NCI-H226 (cell line): ENCODE measurements around the gene FSTL4.

ENCODE experiments used
- DNase-seq: peaks from one replicate; pipeline ENCODE4 v3.0.0-alpha.2; 2015

Gene FSTL4

GRCh38 chr5:133314086-133314485 lies 298.3 kb downstream of the FSTL4 start:
- DNase-seq = no peak

GRCh38 chr5:133311176-133311575 lies 301.2 kb downstream of the FSTL4 start:
- no peak for DNase-seq

- DNase-seq = no peak
Measured at GRCh38 chr5:133309984-133310621, 302.2 kb downstream of the FSTL4 start.

- no peak for DNase-seq
Measured at GRCh38 chr5:133309166-133309795, 303.1 kb downstream of the FSTL4 start.

GRCh38 chr5:133307275-133307674 lies 305.1 kb downstream of the FSTL4 start:
- DNase-seq = no peak

GRCh38 chr5:133304707-133305216 lies 307.6 kb downstream of the FSTL4 start:
- no peak for DNase-seq

GRCh38 chr5:133304178-133304577 lies 308.2 kb downstream of the FSTL4 start:
- DNase-seq = no peak

- DNase-seq = no peak
Measured at GRCh38 chr5:133303298-133303697, 309.0 kb downstream of the FSTL4 start.

- DNase-seq = no peak
Measured at GRCh38 chr5:133299728-133300127, 312.6 kb downstream of the FSTL4 start.

- no peak for DNase-seq
Measured at GRCh38 chr5:133299021-133299420, 313.3 kb downstream of the FSTL4 start.

- no peak for DNase-seq
Measured at GRCh38 chr5:133298447-133298846, 313.9 kb downstream of the FSTL4 start.

GRCh38 chr5:133297293-133297692 lies 315.0 kb downstream of the FSTL4 start:
- no peak for DNase-seq

- no peak for DNase-seq
Measured at GRCh38 chr5:133296624-133297023, 315.7 kb downstream of the FSTL4 start.

GRCh38 chr5:133295520-133295919 lies 316.8 kb downstream of the FSTL4 start:
- DNase-seq = no peak

- DNase-seq = no peak
Measured at GRCh38 chr5:133294380-133294779, 318.0 kb downstream of the FSTL4 start.

GRCh38 chr5:133293960-133294359 lies 318.4 kb downstream of the FSTL4 start:
- no peak for DNase-seq

GRCh38 chr5:133292300-133292699 lies 320.0 kb downstream of the FSTL4 start:
- no peak for DNase-seq

GRCh38 chr5:133291524-133291923 lies 320.8 kb downstream of the FSTL4 start:
- no peak for DNase-seq

- no peak for DNase-seq
Measured at GRCh38 chr5:133290669-133291240, 321.6 kb downstream of the FSTL4 start.

GRCh38 chr5:133289686-133290367 lies 322.5 kb downstream of the FSTL4 start:
- no peak for DNase-seq

- DNase-seq = no peak
Measured at GRCh38 chr5:133287500-133287899, 324.8 kb downstream of the FSTL4 start.

- no peak for DNase-seq
Measured at GRCh38 chr5:133286483-133286882, 325.9 kb downstream of the FSTL4 start.

GRCh38 chr5:133285583-133286021 lies 326.7 kb downstream of the FSTL4 start:
- peak; percentile 46 for DNase-seq

GRCh38 chr5:133284306-133284705 lies 328.0 kb downstream of the FSTL4 start:
- no peak for DNase-seq
